PC-9 (cell line): Measurements from ENCODE around the gene ZBTB18. TPM values are rescaled to one million over a fixed set of nuclear protein-coding genes. Genes with fewer than 3 reads are reported as not detected.

ENCODE experiments used
- BruUV-seq: library from RNA; stranded (reverse); fragments of 400-500 nt; replicated peaks from 2 replicates; lab custom pipeline; 2021; lab: Mats Ljungman, UMichigan
- CTCF ChIA-PET: fragments of 300-600 bp; sonication (Branson Sonifier 250); formaldehyde crosslinking; loops from one replicate; lab custom pipeline; 2022; ENCODE audit warnings: antibody characterized with exemption; lab: Charles Lee
- POLR2A ChIA-PET: fragments of 300-600 bp; sonication (Branson Sonifier 250); formaldehyde crosslinking; loops from one replicate; lab custom pipeline; 2022; ENCODE audit warnings: antibody characterized with exemption; ENCODE audit not compliant: unreplicated experiment; lab: Charles Lee
- DNase-seq, 2 experiments: peaks; one replicate each; pipeline versions ENCODE4 v3.0.0 to v3.0.0-alpha.2; 2015 to 2022; ENCODE audit warnings: mixed read lengths in 1 of 2
- H2AFZ ChIP-seq: fragments of 200-600 bp; sonication (generic); 2 replicates; pipeline ENCODE4 v1.8.1; 2017; ENCODE audit warnings: antibody characterized with exemption
- H3F3A ChIP-seq: fragments of 200-600 bp; sonication (generic); 2 replicates; pipeline ENCODE4 v1.8.1; 2017; ENCODE audit warnings: antibody characterized with exemption, mild to moderate bottlenecking, low read depth; ENCODE audit not compliant: insufficient read depth
- H3K27ac ChIP-seq: fragments of 200-600 bp; sonication (generic); 2 replicates; pipeline ENCODE4 v1.6.1; 2016; ENCODE audit warnings: mixed run types
- H3K27me3 ChIP-seq: fragments of 200-600 bp; sonication (generic); 2 replicates; pipeline ENCODE4 v1.6.1; 2016; ENCODE audit warnings: low read depth, mixed run types; ENCODE audit not compliant: insufficient read depth
- H3K36me3 ChIP-seq: fragments of 200-600 bp; sonication (generic); 2 replicates; pipeline ENCODE4 v1.6.1; 2016; ENCODE audit warnings: low read depth, mixed run types
- H3K4me1 ChIP-seq: fragments of 200-600 bp; sonication (generic); replicated peaks from 2 replicates; pipeline ENCODE4 v1.6.1; 2016; ENCODE audit warnings: mixed run types; ENCODE audit not compliant: insufficient read depth
- H3K4me2 ChIP-seq: fragments of 200-600 bp; sonication (generic); 2 replicates; pipeline ENCODE4 v1.6.1; 2017; ENCODE audit warnings: mixed run types
- H3K4me3 ChIP-seq: fragments of 200-600 bp; sonication (generic); 2 replicates; pipeline ENCODE4 v1.6.1; 2016; ENCODE audit warnings: mixed run types
- H3K79me2 ChIP-seq: fragments of 200-600 bp; sonication (generic); 2 replicates; pipeline ENCODE4 v1.6.1; 2017; ENCODE audit warnings: low read depth, mixed run types
- H3K9me2 ChIP-seq: fragments of 200-600 bp; sonication (generic); 2 replicates; pipeline ENCODE4 v1.8.1; 2017; ENCODE audit warnings: mild to moderate bottlenecking; ENCODE audit not compliant: insufficient read depth
- H3K9me3 ChIP-seq: fragments of 200-600 bp; sonication (generic); 2 replicates; pipeline ENCODE4 v1.8.1; 2016; ENCODE audit warnings: low read depth; ENCODE audit not compliant: insufficient read depth
- H4K20me1 ChIP-seq: fragments of 200-600 bp; sonication (generic); 2 replicates; pipeline ENCODE4 v1.8.1; 2017; ENCODE audit not compliant: insufficient read depth
- EZH2 ChIP-seq: fragments of 200-600 bp; sonication (generic); IDR thresholded peaks from 2 replicates; pipeline ENCODE4 v1.8.0; 2017; ENCODE audit warnings: antibody characterized with exemption, low read depth
- intact Hi-C: fragments of 100-400 bp; cut with micrococcal nuclease; formaldehyde crosslinking; loops from one replicate; pipeline ENCODE4 v1.10.0; 2022; ENCODE audit not compliant: unreplicated experiment
- total RNA-seq: library from RNA; stranded (reverse); gene quantifications from 2 replicates; pipeline ENCODE4 v1.2.3, GENCODE V29; 2021
- TF ChIP-seq, protein P1 (sequence below): fragments of 200-600 bp; sonication (generic); conservative IDR thresholded peaks from 2 replicates; pipeline ENCODE4 v1.6.1; 2017; ENCODE audit warnings: mixed run types, antibody characterized with exemption, mild to moderate bottlenecking, moderate library complexity

The ZBTB18 gene
- total RNA-seq, 1 experiment from 2014 or later: 20.7 TPM

DNA sequence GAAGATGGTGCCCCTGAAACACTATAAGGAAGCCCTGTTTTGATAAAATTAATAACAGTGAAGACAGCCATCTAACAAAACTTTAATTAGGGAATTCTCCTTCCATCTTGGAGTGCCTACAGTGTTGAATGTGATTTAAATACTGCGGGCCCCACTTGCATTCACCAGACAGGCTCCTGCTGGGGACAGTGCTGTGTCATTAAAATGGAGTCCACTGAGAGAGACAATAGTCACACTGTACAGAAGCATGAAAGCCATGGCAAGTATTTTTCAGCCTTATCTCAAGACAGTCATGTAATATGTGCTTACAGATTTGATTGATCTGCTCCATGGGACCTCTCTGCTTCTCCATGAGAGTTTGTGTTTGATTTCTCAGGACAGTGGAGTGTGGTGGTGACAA, 29.7 kb upstream of the ZBTB18 start:
- Histone ChIP-seq H3K36me3 (no peaks in the 10 kb centered on the region), H3K27ac (no peak overlapping the region), H3K9me2 (no peaks in the 10 kb centered on the region), H3K4me3 (no peak overlapping the region), H3K4me2 (no peak overlapping the region), H3K9me3 (peaks cover 3% of the 10 kb centered on the region; the same call in 1 of the 2 replicates), H3F3A (no peaks in the 10 kb centered on the region), H4K20me1 (no peaks in the 10 kb centered on the region), H2AFZ (no peak overlapping the region), H3K4me1 (peaks cover 13% of the 10 kb centered on the region), H3K79me2 (no peaks in the 10 kb centered on the region), H3K27me3 (no peaks in the 10 kb centered on the region)
- CTCF ChIA-PET: no interaction called here
- intact Hi-C loops: no loop called here
- POLR2A ChIA-PET: no interaction called here
- DNase-seq: no peak
- no TSS peak for BruUV-seq
- TF ChIP-seq, protein P1, sequence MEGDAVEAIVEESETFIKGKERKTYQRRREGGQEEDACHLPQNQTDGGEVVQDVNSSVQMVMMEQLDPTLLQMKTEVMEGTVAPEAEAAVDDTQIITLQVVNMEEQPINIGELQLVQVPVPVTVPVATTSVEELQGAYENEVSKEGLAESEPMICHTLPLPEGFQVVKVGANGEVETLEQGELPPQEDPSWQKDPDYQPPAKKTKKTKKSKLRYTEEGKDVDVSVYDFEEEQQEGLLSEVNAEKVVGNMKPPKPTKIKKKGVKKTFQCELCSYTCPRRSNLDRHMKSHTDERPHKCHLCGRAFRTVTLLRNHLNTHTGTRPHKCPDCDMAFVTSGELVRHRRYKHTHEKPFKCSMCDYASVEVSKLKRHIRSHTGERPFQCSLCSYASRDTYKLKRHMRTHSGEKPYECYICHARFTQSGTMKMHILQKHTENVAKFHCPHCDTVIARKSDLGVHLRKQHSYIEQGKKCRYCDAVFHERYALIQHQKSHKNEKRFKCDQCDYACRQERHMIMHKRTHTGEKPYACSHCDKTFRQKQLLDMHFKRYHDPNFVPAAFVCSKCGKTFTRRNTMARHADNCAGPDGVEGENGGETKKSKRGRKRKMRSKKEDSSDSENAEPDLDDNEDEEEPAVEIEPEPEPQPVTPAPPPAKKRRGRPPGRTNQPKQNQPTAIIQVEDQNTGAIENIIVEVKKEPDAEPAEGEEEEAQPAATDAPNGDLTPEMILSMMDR: no peak
- no peak for TF ChIP-seq EZH2

GRCh38 chr1:244022311-244022710, 28.8 kb upstream of the ZBTB18 start:
- peak; percentile 25 to 75 for DNase-seq
- Histone ChIP-seq H3K79me2 (no peaks in the 10 kb centered on the region), H3K9me2 (no peaks in the 10 kb centered on the region), H3F3A (no peaks in the 10 kb centered on the region), H4K20me1 (no peaks in the 10 kb centered on the region), H3K4me3 (no peak overlapping the region), H3K27me3 (no peaks in the 10 kb centered on the region), H3K4me1 (peaks cover 13% of the 10 kb centered on the region), H2AFZ (0 out of 2 replicates have a peak overlapping the region, but pooled peaks have one; percentile 1), H3K27ac (0 out of 2 replicates have a peak overlapping the region, but pooled peaks have one; percentile 3), H3K4me2 (peak overlapping the region; percentile 8; the same call in 1 of the 2 replicates), H3K36me3 (no peaks in the 10 kb centered on the region), H3K9me3 (no peaks in the 10 kb centered on the region; the same call in 1 of the 2 replicates)
- ChIA-PET CTCF (no interaction called here), POLR2A (no interaction called here)
- no TSS peak for BruUV-seq
- TF ChIP-seq EZH2: no peak
- TF ChIP-seq, protein P1: no peak
- intact Hi-C loops: no loop called here

DNA sequence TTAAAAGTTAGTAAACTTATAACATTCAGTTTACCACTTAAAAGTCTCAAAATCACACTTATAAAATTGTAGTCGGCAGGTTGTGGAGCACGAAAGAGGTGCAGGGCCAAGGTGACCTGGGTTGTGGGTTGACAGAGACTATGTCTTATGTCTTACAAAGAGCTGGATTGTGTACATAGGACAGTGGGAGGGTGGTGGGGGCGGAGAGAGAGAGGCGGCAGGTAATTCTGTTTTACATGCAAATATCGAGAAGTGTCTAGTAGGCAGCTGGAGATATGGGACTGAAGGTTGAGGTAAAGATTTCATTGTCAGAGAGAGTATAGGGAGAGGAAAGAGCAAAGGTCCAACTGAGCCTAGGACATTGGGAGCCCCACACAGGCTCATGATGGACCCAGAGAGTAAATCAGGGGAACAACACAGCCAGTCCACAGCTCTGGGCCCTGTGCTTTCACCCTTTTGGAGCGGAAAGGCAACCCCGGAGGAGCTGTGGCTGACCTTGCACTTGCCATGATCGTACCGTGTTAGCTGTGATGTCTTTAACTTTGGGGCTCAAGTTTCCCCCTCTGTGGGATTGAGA, 28.1 kb upstream of the ZBTB18 start:
- Histone ChIP-seq H3K4me1 (peaks cover 13% of the 10 kb centered on the region), H3K27me3 (no peaks in the 10 kb centered on the region), H3F3A (no peaks in the 10 kb centered on the region), H2AFZ (no peak overlapping the region), H3K4me3 (no peak overlapping the region), H3K9me2 (no peaks in the 10 kb centered on the region), H3K36me3 (no peaks in the 10 kb centered on the region), H4K20me1 (no peaks in the 10 kb centered on the region), H3K4me2 (no peak overlapping the region), H3K79me2 (no peaks in the 10 kb centered on the region), H3K27ac (no peak overlapping the region), H3K9me3 (no peaks in the 10 kb centered on the region; the same call in 1 of the 2 replicates)
- no TSS peak for BruUV-seq
- no peak for DNase-seq
- POLR2A ChIA-PET: no interaction called here
- CTCF ChIA-PET: no interaction called here
- no peak for TF ChIP-seq EZH2
- TF ChIP-seq, protein P1: no peak
- intact Hi-C loops: no loop called here
